CD14-positive monocyte (primary cell): ENCODE data around the gene CDC6. TPM values are rescaled to one million over a fixed set of nuclear protein-coding genes. Genes with fewer than 3 reads are reported as not detected.
A peak's percentile ranks its signal among the peaks of the same experiment; 100 is the strongest.

Experiments used
- DNase-seq, 3 donors: peaks; one replicate each; pipeline ENCODE4 v3.0.0-alpha.2; 2011 to 2022
- H2AFZ ChIP-seq: 2 replicates; pipeline ENCODE4 v1.6.0; 2012; ENCODE audit warnings: mild to moderate bottlenecking, low read depth, low read length, inconsistent platforms; ENCODE audit not compliant: insufficient read depth, poor library complexity, severe bottlenecking
- H3K27ac ChIP-seq, 2 donors: 1 replicate in 1 of 2; 2 replicates in 1 of 2; pipeline ENCODE4 v1.5.1; 2012 to 2013; ENCODE audit warnings: low read length in 2 of 2, control low read depth in 1 of 2, inconsistent platforms in 1 of 2, low read depth in 1 of 2, mild to moderate bottlenecking in 1 of 2
- H3K27me3 ChIP-seq, 2 donors: one replicate each; pipeline versions ENCODE4 v1.6.0 to v1.6.1; 2011 to 2013; ENCODE audit warnings: low read length in 2 of 2; ENCODE audit not compliant: control insufficient read depth in 2 of 2, insufficient read depth in 2 of 2
- H3K36me3 ChIP-seq, 2 donors: replicated peaks in 1 of 2; 1 replicate in 1 of 2; 2 replicates in 1 of 2; pipeline versions ENCODE4 v1.5.1 to v1.6.1; 2012 to 2013; ENCODE audit warnings: low read length in 2 of 2, control low read depth in 1 of 2, inconsistent platforms in 1 of 2, mild to moderate bottlenecking in 1 of 2; ENCODE audit not compliant: insufficient read depth in 2 of 2, control insufficient read depth in 1 of 2
- H3K4me1 ChIP-seq, 2 donors: 1 replicate in 1 of 2; 2 replicates in 1 of 2; pipeline versions ENCODE4 v1.5.1 to v1.6.1; 2012 to 2013; ENCODE audit warnings: low read length in 2 of 2, control low read depth in 1 of 2, inconsistent platforms in 1 of 2, mild to moderate bottlenecking in 1 of 2, moderate library complexity in 1 of 2; ENCODE audit not compliant: insufficient read depth in 2 of 2, control insufficient read depth in 1 of 2
- H3K4me2 ChIP-seq: replicated peaks from 2 replicates; pipeline ENCODE3; 2012; ENCODE audit warnings: low read length, moderate library complexity, mild to moderate bottlenecking; ENCODE audit not compliant: poor library complexity, severe bottlenecking; ENCODE audit errors: extremely low read depth
- H3K4me3 ChIP-seq, 3 experiments: fragments of 200-600 bp in 1 of 3; sonication (generic) in 1 of 3; replicated peaks in 1 of 3; 1 replicate in 2 of 3; 2 replicates in 1 of 3; pipeline ENCODE4 v1.5.1; 2011 to 2013; ENCODE audit warnings: low read length in 3 of 3, mild to moderate bottlenecking in 3 of 3, control low read depth in 2 of 3, low read depth in 2 of 3, inconsistent platforms in 1 of 3, moderate library complexity in 1 of 3
- H3K79me2 ChIP-seq: 2 replicates; pipeline ENCODE4 v1.6.0; 2012; ENCODE audit warnings: mild to moderate bottlenecking, control low read depth, inconsistent platforms, low read length, moderate library complexity; ENCODE audit not compliant: insufficient read depth
- H3K9ac ChIP-seq: 2 replicates; pipeline ENCODE4 v1.6.0; 2017; ENCODE audit warnings: low read length, mild to moderate bottlenecking; ENCODE audit not compliant: insufficient read depth, poor library complexity, severe bottlenecking
- H3K9me3 ChIP-seq, 2 donors: replicated peaks in 1 of 2; 1 replicate in 1 of 2; 2 replicates in 1 of 2; pipeline versions ENCODE4 v1.5.1 to v1.6.1; 2012 to 2013; ENCODE audit warnings: low read length in 2 of 2, control low read depth in 1 of 2; ENCODE audit not compliant: control insufficient read depth in 1 of 2, insufficient read depth in 1 of 2
- H4K20me1 ChIP-seq: 2 replicates; pipeline ENCODE4 v1.6.0; 2012; ENCODE audit warnings: mild to moderate bottlenecking, low read length, control low read depth, moderate library complexity; ENCODE audit not compliant: insufficient read depth
- H3K27ac Mint-ChIP-seq, 7 donors: one replicate each; pipeline ENCODE4 v1.8.0; 2020; ENCODE audit warnings: mild to moderate bottlenecking in 7 of 7, mixed read lengths in 7 of 7, moderate library complexity in 6 of 7, inconsistent platforms in 2 of 7
- H3K27me3 Mint-ChIP-seq, 3 donors: one replicate each; pipeline ENCODE4 v1.8.0; 2021 to 2022; ENCODE audit warnings: low read depth in 3 of 3, mild to moderate bottlenecking in 3 of 3, mixed read lengths in 3 of 3, moderate library complexity in 3 of 3, inconsistent platforms in 1 of 3
- H3K36me3 Mint-ChIP-seq, 2 donors: one replicate each; pipeline ENCODE4 v1.8.0; 2020; ENCODE audit warnings: mixed read lengths in 2 of 2, inconsistent platforms in 1 of 2, mild to moderate bottlenecking in 1 of 2
- H3K4me1 Mint-ChIP-seq: one replicate; pipeline ENCODE4 v1.8.0; 2020; ENCODE audit warnings: mild to moderate bottlenecking, mixed read lengths
- H3K4me3 Mint-ChIP-seq, 2 donors: one replicate each; pipeline ENCODE4 v1.8.0; 2020; ENCODE audit warnings: mild to moderate bottlenecking in 2 of 2, mixed read lengths in 2 of 2, moderate library complexity in 1 of 2
- H3K9me3 Mint-ChIP-seq, 7 donors: one replicate each; pipeline ENCODE4 v1.8.0; 2020 to 2022; ENCODE audit warnings: mixed read lengths in 7 of 7, mild to moderate bottlenecking in 6 of 7, moderate library complexity in 6 of 7, inconsistent platforms in 2 of 7
- WGBS: methylation state at CpG from one replicate; pipeline ENCODE4 v1.1.5; 2013; ENCODE audit warnings: missing lambda C conversion rate; ENCODE audit not compliant: insufficient coverage; 5-methylcytosine and 5-hydroxymethylcytosine counted together
- intact Hi-C, 2 donors: fragments of 100-400 bp; cut with micrococcal nuclease; formaldehyde crosslinking; loops; one replicate each; pipeline versions ENCODE4 v1.15.0 to v1.15.1; 2023
- polyA plus RNA-seq, 3 donors: library from polyadenylated mRNA; depleted of rRNA in 1 of 3; unstranded in 2 of 3; stranded (reverse) in 1 of 3; fragments of 300-500 nt in 2 of 3; fragments of >200 nt in 1 of 3; fragmentation: Illumina TruSeq in 2 of 3; gene quantifications; 1 replicate in 2 of 3; 2 replicates in 1 of 3; pipeline ENCODE4 v1.2.3, GENCODE V29; 2012 to 2021
- TF ChIP-seq, protein P1 (sequence below): fragments of 200-600 bp; IDR thresholded peaks from one replicate; pipeline ENCODE4 v1.8.0; 2022; ENCODE audit warnings: antibody characterized with exemption, mild to moderate bottlenecking

Gene CDC6
- polyA plus RNA-seq, 3 donors = 0.11 to 0.21 TPM; not detected in 1

DNA sequence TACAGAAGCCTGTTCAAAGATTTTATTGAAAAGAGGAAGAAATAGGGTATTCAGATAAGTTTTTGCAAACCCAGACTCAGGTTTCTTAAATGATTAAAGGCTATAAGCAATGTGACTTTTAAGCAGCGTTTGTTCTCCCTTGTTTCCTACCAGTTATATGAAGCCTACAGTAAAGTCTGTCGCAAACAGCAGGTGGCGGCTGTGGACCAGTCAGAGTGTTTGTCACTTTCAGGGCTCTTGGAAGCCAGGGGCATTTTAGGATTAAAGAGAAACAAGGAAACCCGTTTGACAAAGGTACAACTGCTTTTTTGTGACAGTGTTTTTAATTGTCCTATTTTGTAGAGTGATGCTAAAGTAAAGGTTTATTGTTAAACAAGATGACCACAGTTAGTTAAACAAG is 13.6 kb downstream of the CDC6 start:
- intact Hi-C loops = loop anchor here (5.0 to 10.0 kb wide), 4 partner anchors 111 to 233 kb away; partner anchors contain the start of gene TOP2A (in 1 of the 2)
- H3K9me3 Mint-ChIP-seq = no peaks in the 10 kb centered on the region
- no peaks in the 10 kb centered on the region for H3K27me3 ChIP-seq
- TF ChIP-seq, protein P1, sequence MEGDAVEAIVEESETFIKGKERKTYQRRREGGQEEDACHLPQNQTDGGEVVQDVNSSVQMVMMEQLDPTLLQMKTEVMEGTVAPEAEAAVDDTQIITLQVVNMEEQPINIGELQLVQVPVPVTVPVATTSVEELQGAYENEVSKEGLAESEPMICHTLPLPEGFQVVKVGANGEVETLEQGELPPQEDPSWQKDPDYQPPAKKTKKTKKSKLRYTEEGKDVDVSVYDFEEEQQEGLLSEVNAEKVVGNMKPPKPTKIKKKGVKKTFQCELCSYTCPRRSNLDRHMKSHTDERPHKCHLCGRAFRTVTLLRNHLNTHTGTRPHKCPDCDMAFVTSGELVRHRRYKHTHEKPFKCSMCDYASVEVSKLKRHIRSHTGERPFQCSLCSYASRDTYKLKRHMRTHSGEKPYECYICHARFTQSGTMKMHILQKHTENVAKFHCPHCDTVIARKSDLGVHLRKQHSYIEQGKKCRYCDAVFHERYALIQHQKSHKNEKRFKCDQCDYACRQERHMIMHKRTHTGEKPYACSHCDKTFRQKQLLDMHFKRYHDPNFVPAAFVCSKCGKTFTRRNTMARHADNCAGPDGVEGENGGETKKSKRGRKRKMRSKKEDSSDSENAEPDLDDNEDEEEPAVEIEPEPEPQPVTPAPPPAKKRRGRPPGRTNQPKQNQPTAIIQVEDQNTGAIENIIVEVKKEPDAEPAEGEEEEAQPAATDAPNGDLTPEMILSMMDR = no peak
- no peaks in the 10 kb centered on the region for H3K9me3 ChIP-seq
- peaks cover 11% of the 10 kb centered on the region for H3K4me1 Mint-ChIP-seq
- H3K4me2 ChIP-seq = no peak overlapping the region
- 86% methylated on average over 3 of the region's 4 CpGs for WGBS
- H3K4me3 ChIP-seq = no peak overlapping the region
- H3K79me2 ChIP-seq = no peaks in the 10 kb centered on the region
- no peak overlapping the region for H3K9ac ChIP-seq
- peaks cover 10 to 18% of the 10 kb centered on the region in 2 donors for H3K36me3 Mint-ChIP-seq
- H3K4me3 Mint-ChIP-seq = no peak overlapping the region
- no peak overlapping the region for H3K27ac Mint-ChIP-seq
- peak in 1 of 3 donors; percentile 23 for DNase-seq
- H2AFZ ChIP-seq = no peak overlapping the region
- peaks cover 6 to 12% of the 10 kb centered on the region in 2 donors for H3K4me1 ChIP-seq
- no peaks in the 10 kb centered on the region for H4K20me1 ChIP-seq
- H3K27me3 Mint-ChIP-seq = peaks cover 0 to 2% (median 0%) of the 10 kb centered on the region in 3 donors
- peaks cover 2 to 16% of the 10 kb centered on the region in 2 donors for H3K36me3 ChIP-seq
- H3K27ac ChIP-seq = no peak overlapping the region

DNA sequence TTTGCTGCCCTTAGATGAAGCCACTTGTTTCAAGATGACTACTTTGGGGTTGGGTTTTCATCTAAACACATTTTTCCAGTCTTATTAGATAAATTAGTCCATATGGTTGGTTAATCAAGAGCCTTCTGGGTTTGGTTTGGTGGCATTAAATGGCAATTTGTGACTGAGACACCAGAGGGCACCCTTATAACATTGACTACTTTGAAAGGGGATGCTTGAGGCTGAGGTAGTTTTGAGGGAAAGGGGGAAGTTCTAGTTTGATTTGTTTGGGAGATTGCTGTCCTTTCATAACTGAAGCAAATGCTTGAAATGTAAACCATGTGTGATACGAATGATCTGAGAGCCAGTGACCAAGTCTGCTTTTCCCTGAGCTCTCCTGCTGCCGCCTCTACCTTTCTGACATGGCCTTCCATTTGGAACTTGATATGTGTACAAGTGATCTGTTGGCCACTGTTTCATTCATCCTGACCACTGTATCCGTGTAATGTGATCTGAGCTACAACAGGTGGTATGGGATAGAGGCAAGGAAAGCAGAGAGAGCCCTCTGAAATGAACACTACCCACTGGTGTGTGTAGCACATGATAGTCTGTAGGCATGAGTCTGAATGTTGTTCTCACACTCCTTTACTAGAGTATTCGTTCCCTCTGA is 15.5 kb downstream of the CDC6 start:
- Histone ChIP-seq H3K4me3 (peak overlapping the region in 1 of 3 experiments; percentile 8), H3K27me3 (no peaks in the 10 kb centered on the region), H3K9me3 (no peaks in the 10 kb centered on the region), H4K20me1 (no peaks in the 10 kb centered on the region), H3K9ac (no peak overlapping the region), H3K27ac (peak overlapping the region in 1 of 2 donors; percentile 20), H3K4me1 (peaks cover 18 to 27% of the 10 kb centered on the region in 2 donors), H2AFZ (no peak overlapping the region), H3K4me2 (peak overlapping the region; percentile 8), H3K79me2 (no peaks in the 10 kb centered on the region), H3K36me3 (peaks cover 0 to 8% of the 10 kb centered on the region in 2 donors)
- TF ChIP-seq, protein P1 = peak; percentile 76
- Mint-ChIP-seq H3K36me3 (peaks cover 2 to 7% of the 10 kb centered on the region in 2 donors), H3K4me3 (peak overlapping the region in 1 of 2 donors; percentile 41), H3K4me1 (peaks cover 11% of the 10 kb centered on the region), H3K27me3 (no peaks in the 10 kb centered on the region), H3K9me3 (no peaks in the 10 kb centered on the region), H3K27ac (peak overlapping the region in 4 of 7 donors; percentile 46 to 76 (median 58))
- WGBS = 50% methylated on average over 2 of the region's 4 CpGs
- intact Hi-C loops = loop anchor here (1.0 to 10.0 kb wide), 6 partner anchors 14 to 232 kb away; partner anchors contain the start of gene TOP2A (in 1 of the 2)
- DNase-seq = peak; percentile 74 to 88 (median 81)
